ENCODE results near the gene KLF15. TPM values are rescaled to one million over a fixed set of nuclear protein-coding genes. Genes with fewer than 3 reads are reported as not detected.

KLF15 gene
- total and polyA plus RNA-seq, 2 of the 8 experiments (the other 6 are each of a cell fraction or from before 2014, with no cell fraction given): 15.7 to 19.5 TPM

- no peaks in the 10 kb centered on the region for H4K20me1 ChIP-seq (replicated peaks in 1 of 2; ENCODE audit: control insufficient read depth in 1 of 2, insufficient read depth in 2 of 2, low read length in 2 of 2)
- no peak overlapping the region for H3K56ac ChIP-seq (replicated peaks; ENCODE audit: insufficient read length, low read depth, low read length)
- no peaks in the 10 kb centered on the region for H3K79me2 ChIP-seq (ENCODE audit: control insufficient read depth in 1 of 2, insufficient read depth in 2 of 2, low read length in 2 of 2)
- H3K36me3 ChIP-seq (ENCODE audit: control insufficient read depth in 2 of 4, insufficient read depth in 4 of 4, low read length in 3 of 4): no peaks in the 10 kb centered on the region
- no peak overlapping the region for H3K18ac ChIP-seq (ENCODE audit: extremely low read depth, low read length)
- no peak overlapping the region for H2BK15ac ChIP-seq (ENCODE audit: low read length)
- no peak overlapping the region for H3K4me2 ChIP-seq (ENCODE audit: insufficient read depth in 1 of 2, low read depth in 2 of 2, low read length in 2 of 2)
- H3K23me2 ChIP-seq (ENCODE audit: low read depth, low read length): peaks cover 3% of the 10 kb centered on the region; the same call in 1 of the 2 replicates
- H2BK12ac ChIP-seq (ENCODE audit: low read depth, low read length): no peak overlapping the region
- H3K14ac ChIP-seq (ENCODE audit: insufficient read length): no peak overlapping the region
- H2AK5ac ChIP-seq (ENCODE audit: low read depth, low read length): no peak overlapping the region
- no peak overlapping the region for H4K91ac ChIP-seq (replicated peaks; ENCODE audit: insufficient read length, low read length)
- ChIA-PET CTCF (ENCODE audit: partially characterized antibody) (interaction anchor here (1.2 kb wide), 1 partner anchor 8 kb away, joined by 3 read pairs; no protein-coding TSS in a partner anchor), POLR2A (ENCODE audit: partially characterized antibody) (no interaction called here)
- no peak overlapping the region for H3K23ac ChIP-seq (ENCODE audit: insufficient read length)
- H3K27ac ChIP-seq (ENCODE audit: low read depth, low read length): no peak overlapping the region
- H2AFZ ChIP-seq (ENCODE audit: low read length): no peak overlapping the region
- H3K9ac ChIP-seq (replicated peaks in 1 of 4; ENCODE audit: extremely low read depth in 1 of 4, low read depth in 3 of 4, low read length in 3 of 4): no peak overlapping the region
- H2BK120ac ChIP-seq (replicated peaks; ENCODE audit: low read depth, low read length): no peak overlapping the region
- H4K5ac ChIP-seq (ENCODE audit: insufficient read length, low read depth, low read length): no peak overlapping the region
- H2BK20ac ChIP-seq (ENCODE audit: low read length): no peak overlapping the region
- no peak for FAIRE-seq
- H3K9me3 ChIP-seq (ENCODE audit: insufficient read depth in 2 of 2, low read depth in 1 of 2, low read length in 1 of 2): no peaks in the 10 kb centered on the region
- peaks cover 9 to 31% (median 29%) of the 10 kb centered on the region in 4 experiments for H3K27me3 ChIP-seq (replicated peaks in 1 of 4; ENCODE audit: control insufficient read depth in 3 of 4, extremely low read depth in 1 of 4, insufficient read depth in 3 of 4, low read length in 3 of 4)
- H4K8ac ChIP-seq (ENCODE audit: extremely low read depth, insufficient read depth, low read length): no peak overlapping the region
- 98% methylated on average over 13 of the region's 13 CpGs; no CpG with 5 or more reads in 1 of the 2 experiments for WGBS, 2 experiments (ENCODE audit: extremely low coverage in 1 of 2, insufficient coverage in 1 of 2, insufficient read length in 1 of 2, insufficient replicate concordance in 2 of 2, low coverage in 1 of 2, low lambda C conversion rate in 2 of 2, missing lambda C conversion rate in 1 of 2)
- H3K79me1 ChIP-seq (ENCODE audit: low read depth, low read length): no peaks in the 10 kb centered on the region
- no peak overlapping the region for H3K4ac ChIP-seq (replicated peaks; ENCODE audit: insufficient read length, low read depth, low read length)
- H3K4me3 ChIP-seq (ENCODE audit: extremely low read depth in 1 of 4, insufficient read depth in 2 of 4, low read depth in 3 of 4, low read length in 4 of 4): no peak overlapping the region
- H3K4me1 ChIP-seq (replicated peaks in 1 of 4; ENCODE audit: control insufficient read depth in 3 of 4, insufficient read depth in 4 of 4, low read length in 3 of 4): peaks cover 0 to 19% (median 1%) of the 10 kb centered on the region in 4 experiments; a peak in 3 of 7 replicates
- DNase-seq (ENCODE audit: low read depth in 1 of 2, low spot score in 2 of 2): no peak
- H2BK5ac ChIP-seq (ENCODE audit: low read depth, low read length): no peak overlapping the region
- TF ChIP-seq HDAC2 (IDR thresholded peaks at IDR 0.05; ENCODE audit: borderline replicate concordance in 1 of 2, low read depth in 2 of 2, low read length in 2 of 2) (no peak), CEBPB (IDR thresholded peaks at IDR 0.05; ENCODE audit: low read depth, low read length) (no peak), HDAC6 (IDR thresholded peaks at IDR 0.05; ENCODE audit: low read depth, low read length) (no peak), NANOG (IDR thresholded peaks at IDR 0.05; ENCODE audit: insufficient read depth, low read depth, low read length, poor library complexity, severe bottlenecking) (no peak), CHD2 (IDR thresholded peaks at IDR 0.05; ENCODE audit: low read length) (no peak), CTCF (IDR thresholded peaks at IDR 0.05; ENCODE audit: control extremely low read depth in 1 of 3, insufficient read depth in 1 of 3, low read depth in 1 of 3, low read length in 3 of 3) (no peak), SUZ12 (IDR thresholded peaks at IDR 0.05; ENCODE audit: low read length) (no peak), JUN (IDR thresholded peaks at IDR 0.05; ENCODE audit: low read depth, low read length) (no peak), TAF7 (optimal IDR thresholded peaks at IDR 0.05; ENCODE audit: borderline replicate concordance, low read depth, low read length) (no peak)
These were observed 40.6 kb upstream of the KLF15 start for GRCh38 chr3:126397610-126398422.

Measured in H1 (cell line).